ENCODE measurements around the gene SAP25.

DNA sequence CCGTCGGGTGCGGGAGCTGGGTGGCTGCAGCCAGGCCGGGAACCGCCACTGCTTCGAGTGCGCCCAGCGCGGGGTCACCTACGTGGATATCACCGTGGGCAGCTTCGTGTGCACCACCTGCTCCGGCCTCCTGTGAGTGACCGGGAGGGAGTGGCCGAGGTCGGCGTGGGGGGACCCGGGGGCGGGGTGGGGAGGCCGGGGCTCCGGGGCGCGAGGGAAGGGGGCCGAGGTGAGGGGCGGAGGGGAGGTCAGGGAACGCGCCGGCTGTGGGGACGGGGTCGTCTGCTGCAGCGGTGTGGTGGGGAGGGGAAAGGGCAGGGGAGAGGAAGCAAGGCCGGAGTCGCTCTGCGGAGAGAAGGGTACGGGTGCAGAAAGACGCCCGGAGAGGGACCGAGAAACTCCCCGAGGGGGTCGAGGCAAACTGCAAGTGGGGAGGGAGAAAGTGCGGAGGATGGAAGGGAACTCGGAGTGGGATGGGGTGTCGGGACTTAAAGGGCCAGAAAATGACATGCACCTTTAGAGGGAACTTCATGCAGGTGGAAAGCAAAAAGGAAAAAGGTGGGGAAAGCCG, 34.2 kb downstream of the SAP25 start:
- TF ChIP-seq, protein P1, sequence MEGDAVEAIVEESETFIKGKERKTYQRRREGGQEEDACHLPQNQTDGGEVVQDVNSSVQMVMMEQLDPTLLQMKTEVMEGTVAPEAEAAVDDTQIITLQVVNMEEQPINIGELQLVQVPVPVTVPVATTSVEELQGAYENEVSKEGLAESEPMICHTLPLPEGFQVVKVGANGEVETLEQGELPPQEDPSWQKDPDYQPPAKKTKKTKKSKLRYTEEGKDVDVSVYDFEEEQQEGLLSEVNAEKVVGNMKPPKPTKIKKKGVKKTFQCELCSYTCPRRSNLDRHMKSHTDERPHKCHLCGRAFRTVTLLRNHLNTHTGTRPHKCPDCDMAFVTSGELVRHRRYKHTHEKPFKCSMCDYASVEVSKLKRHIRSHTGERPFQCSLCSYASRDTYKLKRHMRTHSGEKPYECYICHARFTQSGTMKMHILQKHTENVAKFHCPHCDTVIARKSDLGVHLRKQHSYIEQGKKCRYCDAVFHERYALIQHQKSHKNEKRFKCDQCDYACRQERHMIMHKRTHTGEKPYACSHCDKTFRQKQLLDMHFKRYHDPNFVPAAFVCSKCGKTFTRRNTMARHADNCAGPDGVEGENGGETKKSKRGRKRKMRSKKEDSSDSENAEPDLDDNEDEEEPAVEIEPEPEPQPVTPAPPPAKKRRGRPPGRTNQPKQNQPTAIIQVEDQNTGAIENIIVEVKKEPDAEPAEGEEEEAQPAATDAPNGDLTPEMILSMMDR (optimal IDR thresholded peaks at IDR 0.05 in 1 of 3, IDR thresholded peaks at IDR 0.05 in 1 of 3, conservative IDR thresholded peaks at IDR 0.05 in 1 of 3; ENCODE audit: extremely low read depth in 1 of 3, insufficient read depth in 2 of 3, low read length in 3 of 3): no peak
- no peak for TF ChIP-seq EZH2 (IDR thresholded peaks at IDR 0.05; ENCODE audit: low read length)
